Measurements from ENCODE around the gene MEDAG. TPM values are rescaled to one million over a fixed set of nuclear protein-coding genes. Genes with fewer than 3 reads are reported as not detected.

Gene MEDAG
- total and polyA plus RNA-seq, 2 donors (not counting 1 experiment from before 2014, with no cell fraction given), result 0.12 TPM; not detected in 1

DNA sequence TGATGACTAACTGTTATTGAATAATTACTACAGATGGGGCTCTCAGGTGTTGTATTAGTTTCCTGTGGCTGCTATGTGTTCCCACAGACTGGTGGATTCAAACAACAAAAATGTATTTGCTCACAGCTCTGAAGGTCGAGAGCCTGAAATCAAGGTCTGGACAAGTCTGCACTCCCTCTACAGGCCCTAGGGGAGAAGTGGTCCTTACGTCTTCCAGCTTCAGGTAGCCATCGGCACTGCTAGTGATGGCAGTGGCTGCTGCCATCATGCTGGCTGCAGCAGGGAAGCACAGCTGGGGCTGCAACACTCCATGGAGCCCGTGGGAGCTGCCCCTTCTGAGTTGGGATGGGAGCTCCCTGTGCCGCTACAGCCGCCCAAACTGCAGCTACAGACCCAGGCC, 28.3 kb downstream of the MEDAG start:
- Histone ChIP-seq H3K79me2 (ENCODE audit: control insufficient read depth, insufficient read depth, low read length) (no peaks in the 10 kb centered on the region), H3K9me3 (ENCODE audit: control extremely low read depth in 1 of 3, control insufficient read depth in 2 of 3, insufficient read depth in 1 of 3, low read length in 2 of 3) (peaks cover 0 to 16% (median 0%) of the 10 kb centered on the region in 3 donors), H3K27ac (ENCODE audit: low read length in 2 of 2) (no peak overlapping the region), H3K4me2 (replicated peaks; ENCODE audit: low read depth, low read length, poor library complexity, severe bottlenecking) (no peak overlapping the region), H3K4me3 (ENCODE audit: control extremely low read depth in 1 of 5, extremely low read depth in 1 of 5, insufficient read depth in 1 of 5, low read depth in 2 of 5, low read length in 4 of 5) (no peak overlapping the region), H3K36me3 (replicated peaks in 1 of 2; ENCODE audit: control extremely low read depth in 1 of 2, control insufficient read depth in 1 of 2, extremely low read depth in 1 of 2, insufficient read depth in 2 of 2, low read length in 1 of 2) (no peaks in the 10 kb centered on the region), H2AFZ (ENCODE audit: insufficient read depth, low read depth, low read length, poor library complexity, severe bottlenecking) (no peak overlapping the region), H3K27me3 (replicated peaks in 1 of 4; ENCODE audit: control extremely low read depth in 1 of 4, control insufficient read depth in 3 of 4, insufficient read depth in 4 of 4, low read length in 3 of 4) (peaks cover 0 to 13% (median 6%) of the 10 kb centered on the region in 4 experiments), H3K9ac (ENCODE audit: low read length) (no peak overlapping the region), H3K4me1 (ENCODE audit: control insufficient read depth in 2 of 2, insufficient read depth in 2 of 2, low read length in 2 of 2) (no peaks in the 10 kb centered on the region), H4K20me1 (ENCODE audit: control insufficient read depth, insufficient read depth, low read length, poor library complexity, severe bottlenecking) (no peaks in the 10 kb centered on the region)
- POLR2A ChIA-PET, result no interaction called here
- Mint-ChIP-seq H3K4me3 (no peak overlapping the region), H3K4me1 (no peaks in the 10 kb centered on the region), H3K9me3 (ENCODE audit: insufficient read depth) (peaks cover 11% of the 10 kb centered on the region), H3K27ac (no peak overlapping the region), H3K27me3 (peaks cover 33% of the 10 kb centered on the region)
- CTCF ChIA-PET, result no interaction called here
- ATAC-seq (ENCODE audit: low read depth) (no peak), DNase-seq (no peak)
- intact Hi-C loops (cut with micrococcal nuclease), result no loop called here
- TF ChIP-seq, protein P1, sequence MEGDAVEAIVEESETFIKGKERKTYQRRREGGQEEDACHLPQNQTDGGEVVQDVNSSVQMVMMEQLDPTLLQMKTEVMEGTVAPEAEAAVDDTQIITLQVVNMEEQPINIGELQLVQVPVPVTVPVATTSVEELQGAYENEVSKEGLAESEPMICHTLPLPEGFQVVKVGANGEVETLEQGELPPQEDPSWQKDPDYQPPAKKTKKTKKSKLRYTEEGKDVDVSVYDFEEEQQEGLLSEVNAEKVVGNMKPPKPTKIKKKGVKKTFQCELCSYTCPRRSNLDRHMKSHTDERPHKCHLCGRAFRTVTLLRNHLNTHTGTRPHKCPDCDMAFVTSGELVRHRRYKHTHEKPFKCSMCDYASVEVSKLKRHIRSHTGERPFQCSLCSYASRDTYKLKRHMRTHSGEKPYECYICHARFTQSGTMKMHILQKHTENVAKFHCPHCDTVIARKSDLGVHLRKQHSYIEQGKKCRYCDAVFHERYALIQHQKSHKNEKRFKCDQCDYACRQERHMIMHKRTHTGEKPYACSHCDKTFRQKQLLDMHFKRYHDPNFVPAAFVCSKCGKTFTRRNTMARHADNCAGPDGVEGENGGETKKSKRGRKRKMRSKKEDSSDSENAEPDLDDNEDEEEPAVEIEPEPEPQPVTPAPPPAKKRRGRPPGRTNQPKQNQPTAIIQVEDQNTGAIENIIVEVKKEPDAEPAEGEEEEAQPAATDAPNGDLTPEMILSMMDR (IDR thresholded peaks at IDR 0.05), result no peak
- TF ChIP-seq EZH2 (IDR thresholded peaks at IDR 0.05; ENCODE audit: borderline replicate concordance, insufficient read depth, low read depth, low read length, poor library complexity, severe bottlenecking), result no peak
- WGBS (ENCODE audit: insufficient coverage), result 80% methylated on average over 4 of the region's 6 CpGs

DNA sequence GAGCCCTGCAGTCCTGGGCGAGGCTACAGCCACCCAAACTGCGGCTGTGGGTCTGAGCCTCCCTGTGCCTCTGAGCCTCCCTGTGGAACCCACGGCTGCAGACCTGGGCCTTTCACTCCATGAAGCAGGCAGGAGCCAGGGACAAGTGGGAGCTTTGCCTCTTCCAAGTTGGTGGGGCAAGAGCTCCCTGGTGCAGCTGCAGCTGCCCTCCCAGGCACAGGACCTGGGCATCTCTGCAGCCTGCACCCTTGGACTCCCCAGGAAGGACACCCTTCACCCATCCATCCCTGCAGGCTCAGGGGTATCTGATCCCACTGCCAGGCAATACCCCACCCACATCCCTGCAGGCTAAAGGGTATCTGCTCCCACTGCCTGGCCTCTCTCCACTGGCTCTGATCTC, 28.7 kb downstream of the MEDAG start:
- peaks cover 32% of the 10 kb centered on the region for H3K27me3 Mint-ChIP-seq
- Histone ChIP-seq H3K4me3 (ENCODE audit: control extremely low read depth in 1 of 5, extremely low read depth in 1 of 5, insufficient read depth in 1 of 5, low read depth in 2 of 5, low read length in 4 of 5) (no peak overlapping the region), H3K79me2 (ENCODE audit: control insufficient read depth, insufficient read depth, low read length) (no peaks in the 10 kb centered on the region), H3K4me1 (ENCODE audit: control insufficient read depth in 2 of 2, insufficient read depth in 2 of 2, low read length in 2 of 2) (no peaks in the 10 kb centered on the region), H3K36me3 (replicated peaks in 1 of 2; ENCODE audit: control extremely low read depth in 1 of 2, control insufficient read depth in 1 of 2, extremely low read depth in 1 of 2, insufficient read depth in 2 of 2, low read length in 1 of 2) (no peaks in the 10 kb centered on the region), H3K9ac (ENCODE audit: low read length) (no peak overlapping the region), H3K27me3 (replicated peaks in 1 of 4; ENCODE audit: control extremely low read depth in 1 of 4, control insufficient read depth in 3 of 4, insufficient read depth in 4 of 4, low read length in 3 of 4) (peaks cover 0 to 13% (median 6%) of the 10 kb centered on the region in 4 experiments), H4K20me1 (ENCODE audit: control insufficient read depth, insufficient read depth, low read length, poor library complexity, severe bottlenecking) (no peaks in the 10 kb centered on the region), H3K9me3 (ENCODE audit: control extremely low read depth in 1 of 3, control insufficient read depth in 2 of 3, insufficient read depth in 1 of 3, low read length in 2 of 3) (peaks cover 0 to 16% (median 0%) of the 10 kb centered on the region in 3 donors), H2AFZ (ENCODE audit: insufficient read depth, low read depth, low read length, poor library complexity, severe bottlenecking) (no peak overlapping the region), H3K27ac (ENCODE audit: low read length in 2 of 2) (no peak overlapping the region), H3K4me2 (replicated peaks; ENCODE audit: low read depth, low read length, poor library complexity, severe bottlenecking) (no peak overlapping the region)
- CTCF ChIA-PET, result no interaction called here
- ATAC-seq (ENCODE audit: low read depth) (no peak), DNase-seq (no peak)
- intact Hi-C loops (cut with micrococcal nuclease), result no loop called here
- no peak overlapping the region for H3K4me3 Mint-ChIP-seq
- POLR2A ChIA-PET, result no interaction called here
- no peaks in the 10 kb centered on the region for H3K4me1 Mint-ChIP-seq
- no peak overlapping the region for H3K27ac Mint-ChIP-seq
- H3K9me3 Mint-ChIP-seq (ENCODE audit: insufficient read depth), result peaks cover 11% of the 10 kb centered on the region
- TF ChIP-seq, protein P1 (IDR thresholded peaks at IDR 0.05), result no peak
- TF ChIP-seq EZH2 (IDR thresholded peaks at IDR 0.05; ENCODE audit: borderline replicate concordance, insufficient read depth, low read depth, low read length, poor library complexity, severe bottlenecking), result no peak
- 83% methylated on average over 3 of the region's 3 CpGs for WGBS (ENCODE audit: insufficient coverage)
